Activated CD4-positive, alpha-beta T cell treated with anti-CD3 and anti-CD28 coated beads, Interleukin-2, amount 50 U/mL, for 4 hours (primary cell): ENCODE results near the gene SAG.
"Not testable (repeated sequence)": the region's sequence is repeated elsewhere in the genome, so short reads cannot be mapped to it uniquely, and the experiment has no call there.

Source experiments
- DNase-seq, 2 experiments: peaks; one replicate each; pipeline ENCODE4 v3.0.0-alpha.2; 2020

The SAG gene

GRCh38 chr2:233358335-233358734, 50.7 kb downstream of the SAG start:
- no peak for DNase-seq

GRCh38 chr2:233358947-233359346, 51.3 kb downstream of the SAG start:
- no peak for DNase-seq

- DNase-seq, result no peak
Measured at GRCh38 chr2:233359823-233360222, 52.2 kb downstream of the SAG start.

- no peak for DNase-seq
Measured at GRCh38 chr2:233360771-233361176, 53.2 kb downstream of the SAG start.

- DNase-seq, result no peak
Measured at GRCh38 chr2:233361297-233361696, 53.7 kb downstream of the SAG start.

GRCh38 chr2:233362742-233363141, 55.1 kb downstream of the SAG start:
- DNase-seq, result no peak

- DNase-seq, result no peak
Measured at GRCh38 chr2:233363744-233364235, 56.2 kb downstream of the SAG start.

GRCh38 chr2:233365861-233366520, 58.4 kb downstream of the SAG start:
- no peak for DNase-seq

GRCh38 chr2:233367586-233367985, 60.0 kb downstream of the SAG start:
- no peak for DNase-seq

GRCh38 chr2:233368756-233369155, 61.1 kb downstream of the SAG start:
- no peak for DNase-seq

GRCh38 chr2:233369462-233369861, 61.8 kb downstream of the SAG start:
- DNase-seq, result no peak

GRCh38 chr2:233369897-233370685, 62.5 kb downstream of the SAG start:
- no peak for DNase-seq

- DNase-seq, result no peak
Measured at GRCh38 chr2:233371641-233372040, 64.0 kb downstream of the SAG start.

GRCh38 chr2:233372855-233373254, 65.2 kb downstream of the SAG start:
- DNase-seq, result no peak

- DNase-seq, result no peak
Measured at GRCh38 chr2:233373316-233373715, 65.7 kb downstream of the SAG start.

- DNase-seq, result not testable (repeated sequence)
Measured at GRCh38 chr2:233374776-233375175, 67.2 kb downstream of the SAG start.

GRCh38 chr2:233375490-233376314, 68.1 kb downstream of the SAG start:
- no peak for DNase-seq

GRCh38 chr2:233379034-233379433, 71.4 kb downstream of the SAG start:
- DNase-seq, result no peak

GRCh38 chr2:233379441-233379840, 71.8 kb downstream of the SAG start:
- DNase-seq, result no peak

GRCh38 chr2:233380132-233380895, 72.7 kb downstream of the SAG start:
- DNase-seq, result no peak

GRCh38 chr2:233380995-233381637, 73.5 kb downstream of the SAG start:
- DNase-seq, result no peak

GRCh38 chr2:233381638-233381995, 74.0 kb downstream of the SAG start:
- DNase-seq, result no peak
